Hepatocyte (in vitro differentiated cells): Measurements from ENCODE around the gene GAL3ST2. TPM values are rescaled to one million over a fixed set of nuclear protein-coding genes. Genes with fewer than 3 reads are reported as not detected.

Source experiments
- DNase-seq: peaks from one replicate; pipeline ENCODE4 v3.0.0-alpha.2; 2016; ENCODE audit warnings: low spot score
- H2AFZ ChIP-seq: fragments of 200-600 bp; sonication (generic); 2 replicates; pipeline ENCODE4 v1.6.0; 2016; ENCODE audit warnings: antibody characterized with exemption, mild to moderate bottlenecking
- H3K27ac ChIP-seq: fragments of 200-600 bp; sonication (generic); 2 replicates; pipeline ENCODE4 v1.5.1; 2016; ENCODE audit warnings: mild to moderate bottlenecking
- H3K27me3 ChIP-seq: fragments of 200-600 bp; sonication (generic); 2 replicates; pipeline ENCODE4 v1.6.1; 2016
- H3K36me3 ChIP-seq: fragments of 200-600 bp; sonication (generic); replicated peaks from 2 replicates; pipeline ENCODE4 v1.5.1; 2016; ENCODE audit warnings: low read depth; ENCODE audit not compliant: insufficient read depth
- H3K4me1 ChIP-seq: fragments of 200-600 bp; sonication (generic); 2 replicates; pipeline ENCODE4 v1.5.1; 2016; ENCODE audit warnings: mild to moderate bottlenecking, moderate library complexity; ENCODE audit not compliant: insufficient read depth
- H3K4me2 ChIP-seq: fragments of 200-600 bp; sonication (generic); 2 replicates; pipeline ENCODE4 v1.6.0; 2016
- H3K4me3 ChIP-seq: fragments of 200-600 bp; sonication (generic); 2 replicates; pipeline ENCODE4 v1.5.1; 2016; ENCODE audit warnings: mild to moderate bottlenecking
- H3K79me2 ChIP-seq: fragments of 200-600 bp; sonication (generic); 2 replicates; pipeline ENCODE4 v1.6.0; 2017; ENCODE audit warnings: mild to moderate bottlenecking
- H3K9me2 ChIP-seq: fragments of 200-600 bp; sonication (generic); replicated peaks from 2 replicates; pipeline ENCODE4 v1.6.0; 2017; ENCODE audit warnings: mild to moderate bottlenecking; ENCODE audit not compliant: insufficient read depth
- H3K9me3 ChIP-seq: fragments of 200-600 bp; sonication (generic); 2 replicates; pipeline ENCODE4 v1.5.1; 2016; ENCODE audit warnings: low read depth, mild to moderate bottlenecking
- H4K20me1 ChIP-seq: fragments of 200-600 bp; sonication (generic); 2 replicates; pipeline ENCODE4 v1.6.0; 2016; ENCODE audit warnings: mild to moderate bottlenecking; ENCODE audit not compliant: insufficient read depth, poor library complexity, severe bottlenecking
- EZH2 ChIP-seq: fragments of 200-600 bp; sonication (generic); IDR thresholded peaks from 2 replicates; pipeline ENCODE4 v1.6.1; 2016; ENCODE audit warnings: antibody characterized with exemption, mild to moderate bottlenecking, borderline replicate concordance
- EZH2phosphoT487 ChIP-seq: fragments of 200-600 bp; sonication (generic); IDR thresholded peaks from one replicate; pipeline ENCODE4 v1.6.1; 2018; ENCODE audit warnings: antibody characterized with exemption, mild to moderate bottlenecking, low read depth, moderate library complexity; ENCODE audit not compliant: unreplicated experiment, severe bottlenecking
- WGBS: methylation state at CpG from one replicate; pipeline ENCODE4 v1.1.6; 2016; ENCODE audit warnings: low lambda C conversion rate; ENCODE audit errors: missing lambda C conversion rate; 5-methylcytosine and 5-hydroxymethylcytosine counted together
- polyA plus RNA-seq: library from polyadenylated mRNA; unstranded; fragments of >200 nt; fragmentation: Nextera tagmentation; extraction: Ambion mirVana; gene quantifications from 2 replicates; pipeline ENCODE4 v1.2.1, GENCODE V29; 2016
- total RNA-seq: library from RNA; depleted of rRNA; stranded (reverse); fragments of >200 nt; gene quantifications from 2 replicates; pipeline ENCODE4 v1.2.3, GENCODE V29; 2014
- TF ChIP-seq, protein P1 (sequence below): fragments of 200-600 bp; sonication (generic); IDR thresholded peaks from 2 replicates; pipeline ENCODE4 v1.5.1; 2016; ENCODE audit warnings: antibody characterized with exemption, mild to moderate bottlenecking; ENCODE audit not compliant: poor library complexity

GAL3ST2 gene
- total and polyA plus RNA-seq, 2 experiments from 2014 or later = 0.53 TPM; not detected in 1

DNA sequence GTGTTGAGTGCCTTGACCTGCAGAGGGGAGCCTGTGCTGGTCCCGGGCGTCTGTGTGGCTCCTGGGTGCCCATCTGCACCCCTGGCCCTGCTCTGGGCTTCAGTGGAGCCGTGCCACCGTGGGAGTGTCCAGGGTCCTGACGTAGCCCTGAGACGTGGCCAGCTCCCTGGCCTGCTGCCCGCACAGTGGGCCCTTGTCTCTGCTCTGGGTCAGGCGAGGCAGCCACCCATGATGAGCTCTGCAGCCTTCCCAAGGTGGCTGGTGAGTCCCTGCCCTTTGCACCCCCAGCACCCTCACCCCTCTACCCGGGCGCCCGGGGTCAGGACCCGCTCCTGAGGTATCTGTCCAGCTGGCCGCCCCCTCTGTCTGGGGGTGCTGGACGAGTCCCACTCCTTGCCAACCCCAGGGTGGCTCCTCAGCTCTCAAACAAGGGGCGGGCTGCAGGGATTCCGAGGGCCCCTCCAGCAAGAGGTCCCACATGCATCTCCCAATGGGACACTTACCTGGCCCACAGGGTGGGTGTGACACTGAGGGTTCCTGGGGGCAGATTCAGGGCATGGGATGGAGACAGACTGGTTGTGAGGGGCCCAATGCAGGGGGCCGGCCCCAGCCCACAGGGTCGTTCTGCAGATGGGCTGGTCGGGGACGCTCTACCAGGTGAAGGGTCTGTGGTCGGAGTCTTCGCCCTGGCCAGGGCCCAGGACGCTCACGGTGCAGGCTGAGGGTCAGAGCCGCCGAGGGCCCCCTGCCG is 34.8 kb downstream of the GAL3ST2 start:
- Histone ChIP-seq H3K9me2 (no peaks in the 10 kb centered on the region), H3K4me3 (no peak overlapping the region), H4K20me1 (no peaks in the 10 kb centered on the region), H3K9me3 (no peaks in the 10 kb centered on the region), H3K4me1 (peaks cover 14% of the 10 kb centered on the region), H3K27me3 (no peaks in the 10 kb centered on the region), H2AFZ (no peak overlapping the region), H3K36me3 (no peaks in the 10 kb centered on the region), H3K4me2 (no peak overlapping the region), H3K79me2 (no peaks in the 10 kb centered on the region), H3K27ac (no peak overlapping the region)
- TF ChIP-seq, protein P1, sequence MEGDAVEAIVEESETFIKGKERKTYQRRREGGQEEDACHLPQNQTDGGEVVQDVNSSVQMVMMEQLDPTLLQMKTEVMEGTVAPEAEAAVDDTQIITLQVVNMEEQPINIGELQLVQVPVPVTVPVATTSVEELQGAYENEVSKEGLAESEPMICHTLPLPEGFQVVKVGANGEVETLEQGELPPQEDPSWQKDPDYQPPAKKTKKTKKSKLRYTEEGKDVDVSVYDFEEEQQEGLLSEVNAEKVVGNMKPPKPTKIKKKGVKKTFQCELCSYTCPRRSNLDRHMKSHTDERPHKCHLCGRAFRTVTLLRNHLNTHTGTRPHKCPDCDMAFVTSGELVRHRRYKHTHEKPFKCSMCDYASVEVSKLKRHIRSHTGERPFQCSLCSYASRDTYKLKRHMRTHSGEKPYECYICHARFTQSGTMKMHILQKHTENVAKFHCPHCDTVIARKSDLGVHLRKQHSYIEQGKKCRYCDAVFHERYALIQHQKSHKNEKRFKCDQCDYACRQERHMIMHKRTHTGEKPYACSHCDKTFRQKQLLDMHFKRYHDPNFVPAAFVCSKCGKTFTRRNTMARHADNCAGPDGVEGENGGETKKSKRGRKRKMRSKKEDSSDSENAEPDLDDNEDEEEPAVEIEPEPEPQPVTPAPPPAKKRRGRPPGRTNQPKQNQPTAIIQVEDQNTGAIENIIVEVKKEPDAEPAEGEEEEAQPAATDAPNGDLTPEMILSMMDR = no peak
- no peak for TF ChIP-seq EZH2phosphoT487
- TF ChIP-seq EZH2 = no peak
- DNase-seq = no peak
- 96% methylated on average over 26 of the region's 27 CpGs for WGBS

DNA sequence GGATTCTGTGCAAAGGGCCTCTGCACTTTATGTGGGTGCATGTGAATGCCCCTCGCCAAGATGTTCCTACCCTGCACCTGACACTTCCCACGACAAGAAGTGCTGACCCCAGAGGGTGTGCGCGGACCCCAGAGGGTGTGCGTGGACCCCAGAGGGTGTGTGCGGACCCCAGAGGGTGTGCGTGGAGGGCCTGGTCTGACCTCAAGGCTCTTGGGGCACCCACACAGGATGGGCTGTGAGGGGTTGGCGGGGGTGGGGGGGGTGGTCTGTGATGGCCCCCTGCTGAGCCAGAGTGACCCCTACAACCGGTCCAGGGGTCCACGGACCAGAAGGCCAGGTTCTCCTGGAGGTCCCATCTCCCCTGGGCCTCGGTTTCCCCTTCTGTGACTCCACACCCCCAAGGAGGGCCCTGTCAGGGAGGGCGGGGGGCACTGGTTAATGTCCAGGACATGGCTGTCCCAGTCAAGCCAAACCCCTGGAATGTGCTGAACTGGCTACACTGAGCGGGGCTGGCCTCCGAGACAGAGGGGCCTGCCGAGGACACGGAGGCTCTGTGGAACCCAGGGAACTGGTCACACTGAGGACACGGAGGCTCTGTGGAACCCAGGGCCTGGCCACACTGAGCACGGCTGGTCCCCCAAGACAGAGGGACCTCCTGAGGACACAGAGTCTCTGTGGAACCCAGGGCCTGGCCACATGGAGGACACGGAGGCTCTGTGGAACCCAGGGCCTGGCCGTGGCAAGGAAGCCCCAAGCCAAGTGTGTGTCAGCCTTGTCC is 35.5 kb downstream of the GAL3ST2 start:
- Histone ChIP-seq H3K9me3 (no peaks in the 10 kb centered on the region), H3K4me1 (peaks cover 14% of the 10 kb centered on the region), H3K27me3 (no peaks in the 10 kb centered on the region), H3K4me3 (no peak overlapping the region), H2AFZ (no peak overlapping the region), H3K9me2 (no peaks in the 10 kb centered on the region), H3K27ac (no peak overlapping the region), H4K20me1 (no peaks in the 10 kb centered on the region), H3K36me3 (no peaks in the 10 kb centered on the region), H3K4me2 (no peak overlapping the region), H3K79me2 (no peaks in the 10 kb centered on the region)
- 97% methylated on average over 17 of the region's 20 CpGs for WGBS
- DNase-seq = no peak
- TF ChIP-seq, protein P1 = no peak
- TF ChIP-seq EZH2phosphoT487 (no peak), EZH2 (no peak)

DNA sequence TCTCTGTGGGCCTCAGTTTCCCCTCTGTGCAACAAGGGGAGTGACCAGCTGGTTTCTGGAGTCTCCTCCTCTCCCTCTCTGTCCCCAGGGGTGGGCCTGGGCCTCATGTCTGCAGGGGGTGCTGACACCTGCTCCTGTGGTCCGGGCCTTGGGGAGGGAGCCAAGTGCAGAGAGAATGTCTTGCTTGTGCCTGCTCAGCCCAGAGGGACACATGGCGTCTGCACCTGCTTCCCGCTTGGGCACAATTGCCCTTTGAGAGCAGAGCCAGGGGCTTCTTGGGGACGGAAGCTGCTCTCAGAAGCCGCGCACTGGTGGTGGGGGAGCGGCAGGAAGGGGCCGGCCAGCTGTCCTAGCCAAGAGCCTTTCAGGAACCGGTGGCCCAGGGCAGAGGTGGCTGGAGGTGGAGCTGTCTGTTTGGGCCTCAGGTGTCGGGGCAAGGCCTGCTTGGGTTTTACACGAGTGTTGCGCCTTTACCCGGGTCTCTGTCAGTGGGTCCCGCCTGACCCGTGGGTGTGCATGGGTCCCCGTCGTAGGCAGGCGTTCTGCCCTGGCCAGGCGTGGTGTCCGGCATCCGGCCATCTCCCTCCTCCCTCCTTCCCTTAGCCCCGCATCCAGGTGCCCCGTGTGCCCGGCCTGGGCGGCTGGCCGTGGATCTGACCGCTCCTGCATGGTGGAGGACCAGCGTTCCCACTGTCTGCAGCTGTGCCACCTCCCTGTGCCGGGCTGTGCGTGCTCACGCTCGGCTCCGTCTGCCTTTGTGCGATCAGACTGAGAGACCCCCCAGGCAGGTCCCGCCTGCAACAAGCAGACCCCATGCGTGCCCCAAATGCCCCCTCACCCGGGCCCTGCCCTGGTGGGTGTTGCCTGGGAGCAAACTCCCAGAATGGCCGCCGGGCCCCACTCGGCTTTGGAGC is 36.4 kb downstream of the GAL3ST2 start:
- Histone ChIP-seq H3K79me2 (no peaks in the 10 kb centered on the region), H4K20me1 (no peaks in the 10 kb centered on the region), H3K27ac (no peak overlapping the region), H3K4me1 (peaks cover 14% of the 10 kb centered on the region), H3K4me2 (no peak overlapping the region), H3K9me2 (no peaks in the 10 kb centered on the region), H2AFZ (no peak overlapping the region), H3K36me3 (no peaks in the 10 kb centered on the region), H3K4me3 (no peak overlapping the region), H3K27me3 (no peaks in the 10 kb centered on the region), H3K9me3 (no peaks in the 10 kb centered on the region)
- DNase-seq = no peak
- 92% methylated on average over 40 of the region's 40 CpGs for WGBS
- TF ChIP-seq EZH2 = no peak
- TF ChIP-seq, protein P1 = no peak
- TF ChIP-seq EZH2phosphoT487 = no peak
